ENCODE results near the gene TCP11L2. TPM values are rescaled to one million over a fixed set of nuclear protein-coding genes. Genes with fewer than 3 reads are reported as not detected.

TCP11L2 gene
- total RNA-seq, 2 experiments from 2014 or later, result 139 to 144 TPM

GRCh38 chr12:106305376-106305775 is 2.8 kb downstream of the TCP11L2 start:
- Mint-ChIP-seq H3K27me3 (no peaks in the 10 kb centered on the region), H3K4me3 (peak overlapping the region; percentile 49), H3K4me1 (ENCODE audit: low read depth) (peaks cover 87% of the 10 kb centered on the region), H3K9me3 (no peaks in the 10 kb centered on the region), H3K27ac (peak overlapping the region; percentile 99), H3K36me3 (ENCODE audit: low read depth) (peaks cover 73% of the 10 kb centered on the region)
- ATAC-seq (ENCODE audit: poor library complexity) (no peak), DNase-seq (no peak)
- intact Hi-C loops (cut with DNase I, micrococcal nuclease), result loop anchor here in 1 of 2 experiments (2.0 to 10.0 kb wide), 3 partner anchors 47 to 1321 kb away; partner anchors contain the start of gene NOPCHAP1
- H3K36me3 ChIP-seq (ENCODE audit: insufficient read depth, low read length), result peaks cover 12% of the 10 kb centered on the region
- peaks cover 52% of the 10 kb centered on the region for H3K4me1 ChIP-seq (ENCODE audit: insufficient read depth, low read length)
- ChIA-PET CTCF (interaction anchor here (1.1 to 1.8 kb wide), 3 partner anchors 23 to 82 kb away, joined by 3 to 6 read pairs (median 4); partner anchors contain the start of gene POLR3B), POLR2A (interaction anchor here (1.2 to 5.8 kb wide), 4 partner anchors 10 to 57 kb away, joined by 5 to 157 read pairs (median 76); partner anchors contain the start of genes CKAP4 and POLR3B)
- H3K27ac ChIP-seq (ENCODE audit: low read depth in 1 of 2, low read length in 2 of 2), result peak overlapping the region in 1 of 2 donors; percentile 3
- H3K27me3 ChIP-seq (ENCODE audit: control insufficient read depth in 1 of 2, insufficient read depth in 2 of 2, low read length in 2 of 2), result no peaks in the 10 kb centered on the region
- no peak overlapping the region for H3K4me3 ChIP-seq (ENCODE audit: low read length)
- no peak for TF ChIP-seq CTCF (IDR thresholded peaks at IDR 0.05)
- H3K9me3 ChIP-seq (ENCODE audit: control insufficient read depth in 1 of 2, insufficient read depth in 1 of 2, low read length in 2 of 2), result no peaks in the 10 kb centered on the region

- DNase-seq, result no peak
- H3K4me1 ChIP-seq (ENCODE audit: insufficient read depth, low read length), result peaks cover 47% of the 10 kb centered on the region
- H3K27ac ChIP-seq (ENCODE audit: low read depth in 1 of 2, low read length in 2 of 2), result no peak overlapping the region
- POLR2A ChIA-PET, result interaction anchor here (1.0 kb wide), 1 partner anchor 50 kb away, joined by 3 read pairs; the partner anchor contains the start of gene POLR3B
- intact Hi-C loops (cut with DNase I, micrococcal nuclease), result loop anchor here in 1 of 2 experiments (5.0 to 10.0 kb wide), 2 partner anchors 45 to 1322 kb away; partner anchors contain the start of gene NOPCHAP1
- H3K4me3 ChIP-seq (ENCODE audit: low read length), result no peak overlapping the region
- Mint-ChIP-seq H3K36me3 (ENCODE audit: low read depth) (peaks cover 83% of the 10 kb centered on the region), H3K27me3 (no peaks in the 10 kb centered on the region), H3K4me1 (ENCODE audit: low read depth) (peaks cover 86% of the 10 kb centered on the region), H3K4me3 (peak overlapping the region; percentile 26), H3K27ac (peak overlapping the region; percentile 99), H3K9me3 (no peaks in the 10 kb centered on the region)
- CTCF ChIA-PET, result interaction anchor here (1.1 to 1.7 kb wide), 2 partner anchors 50 to 83 kb away, joined by 3 to 4 read pairs; partner anchors contain the start of gene POLR3B
- ATAC-seq (ENCODE audit: poor library complexity), result no peak
- no peaks in the 10 kb centered on the region for H3K9me3 ChIP-seq (ENCODE audit: control insufficient read depth in 1 of 2, insufficient read depth in 1 of 2, low read length in 2 of 2)
- peaks cover 20% of the 10 kb centered on the region for H3K36me3 ChIP-seq (ENCODE audit: insufficient read depth, low read length)
- no peaks in the 10 kb centered on the region for H3K27me3 ChIP-seq (ENCODE audit: control insufficient read depth in 1 of 2, insufficient read depth in 2 of 2, low read length in 2 of 2)
- TF ChIP-seq CTCF (IDR thresholded peaks at IDR 0.05), result no peak
Observed at GRCh38 chr12:106307181-106307580, 4.6 kb downstream of the TCP11L2 start.

- DNase-seq (no peak), ATAC-seq (ENCODE audit: poor library complexity) (no peak)
- Mint-ChIP-seq H3K27me3 (no peaks in the 10 kb centered on the region), H3K9me3 (no peaks in the 10 kb centered on the region), H3K27ac (peak overlapping the region; percentile 41), H3K36me3 (ENCODE audit: low read depth) (peaks cover 86% of the 10 kb centered on the region), H3K4me1 (ENCODE audit: low read depth) (peaks cover 86% of the 10 kb centered on the region), H3K4me3 (no peak overlapping the region)
- Histone ChIP-seq H3K27ac (ENCODE audit: low read depth in 1 of 2, low read length in 2 of 2) (no peak overlapping the region), H3K36me3 (ENCODE audit: insufficient read depth, low read length) (peaks cover 25% of the 10 kb centered on the region), H3K4me1 (ENCODE audit: insufficient read depth, low read length) (peaks cover 44% of the 10 kb centered on the region), H3K4me3 (ENCODE audit: low read length) (no peak overlapping the region), H3K9me3 (ENCODE audit: control insufficient read depth in 1 of 2, insufficient read depth in 1 of 2, low read length in 2 of 2) (no peaks in the 10 kb centered on the region), H3K27me3 (ENCODE audit: control insufficient read depth in 1 of 2, insufficient read depth in 2 of 2, low read length in 2 of 2) (no peaks in the 10 kb centered on the region)
- TF ChIP-seq CTCF (IDR thresholded peaks at IDR 0.05), result no peak
- intact Hi-C loops (cut with DNase I, micrococcal nuclease), result loop anchor here in 1 of 2 experiments (5.0 to 10.0 kb wide), 2 partner anchors 44 to 1323 kb away; partner anchors contain the start of gene NOPCHAP1
- ChIA-PET POLR2A (interaction anchor here (1.0 to 1.4 kb wide), 2 partner anchors 60 to 81 kb away, joined by 3 to 4 read pairs; partner anchors contain the start of gene CKAP4), CTCF (interaction anchor here (1.2 to 1.3 kb wide), 2 partner anchors 17 to 81 kb away, joined by 3 read pairs; no protein-coding TSS in a partner anchor)
Observed at GRCh38 chr12:106308121-106308520, 5.6 kb downstream of the TCP11L2 start.

All from CD4-positive, alpha-beta T cell (primary cell).